ENCODE results near the gene FAM78A.
"Not testable (repeated sequence)": the region's sequence is repeated elsewhere in the genome, so short reads cannot be mapped to it uniquely, and the experiment has no call there.

The FAM78A gene

GRCh38 chr9:131257266-131258025 lies 18.9 kb downstream of the FAM78A start:
- H3K4me3 ChIP-seq (ENCODE audit: low read length), result no peak overlapping the region
- no peak for TF ChIP-seq ZNF274 (IDR thresholded peaks at IDR 0.05; ENCODE audit: low read depth, low read length)

GRCh38 chr9:131255676-131256197 lies 20.6 kb downstream of the FAM78A start:
- H3K4me3 ChIP-seq (ENCODE audit: low read length), result peak overlapping the region; percentile 28; the same call in 1 of the 2 replicates
- TF ChIP-seq ZNF274 (IDR thresholded peaks at IDR 0.05; ENCODE audit: low read depth, low read length), result no peak

- no peak for TF ChIP-seq ZNF274 (IDR thresholded peaks at IDR 0.05; ENCODE audit: low read depth, low read length)
- no peak overlapping the region for H3K4me3 ChIP-seq (ENCODE audit: low read length)
Observed at GRCh38 chr9:131254626-131255025, 21.7 kb downstream of the FAM78A start.

GRCh38 chr9:131253891-131254491 lies 22.3 kb downstream of the FAM78A start:
- no peak for TF ChIP-seq ZNF274 (IDR thresholded peaks at IDR 0.05; ENCODE audit: low read depth, low read length)
- H3K4me3 ChIP-seq (ENCODE audit: low read length), result no peak overlapping the region

- H3K4me3 ChIP-seq (ENCODE audit: low read length), result peak overlapping the region; percentile 26; the same call in 1 of the 2 replicates
- no peak for TF ChIP-seq ZNF274 (IDR thresholded peaks at IDR 0.05; ENCODE audit: low read depth, low read length)
Observed at GRCh38 chr9:131252120-131252519, 24.2 kb downstream of the FAM78A start.

- no peak overlapping the region for H3K4me3 ChIP-seq (ENCODE audit: low read length)
- TF ChIP-seq ZNF274 (IDR thresholded peaks at IDR 0.05; ENCODE audit: low read depth, low read length), result no peak
Observed at GRCh38 chr9:131246618-131247017, 29.7 kb downstream of the FAM78A start.

GRCh38 chr9:131244331-131244730 lies 32.0 kb downstream of the FAM78A start:
- not testable (repeated sequence) for H3K4me3 ChIP-seq (ENCODE audit: low read length)

- TF ChIP-seq ZNF274 (IDR thresholded peaks at IDR 0.05; ENCODE audit: low read depth, low read length), result no peak
- H3K4me3 ChIP-seq (ENCODE audit: low read length), result no peak overlapping the region
Observed at GRCh38 chr9:131240047-131240921, 36.0 kb downstream of the FAM78A start.

GRCh38 chr9:131239161-131239975 lies 36.9 kb downstream of the FAM78A start:
- H3K4me3 ChIP-seq (ENCODE audit: low read length), result no peak overlapping the region
- no peak for TF ChIP-seq ZNF274 (IDR thresholded peaks at IDR 0.05; ENCODE audit: low read depth, low read length)

- no peak for TF ChIP-seq ZNF274 (IDR thresholded peaks at IDR 0.05; ENCODE audit: low read depth, low read length)
- no peak overlapping the region; the same call in 1 of the 2 replicates for H3K4me3 ChIP-seq (ENCODE audit: low read length)
Observed at GRCh38 chr9:131238402-131239021, 37.8 kb downstream of the FAM78A start.

- no peak for TF ChIP-seq ZNF274 (IDR thresholded peaks at IDR 0.05; ENCODE audit: low read depth, low read length)
- H3K4me3 ChIP-seq (ENCODE audit: low read length), result peak overlapping the region; percentile 14; the same call in 1 of the 2 replicates
Observed at GRCh38 chr9:131237931-131238401, 38.3 kb downstream of the FAM78A start.

GRCh38 chr9:131237291-131237690 lies 39.0 kb downstream of the FAM78A start:
- H3K4me3 ChIP-seq (ENCODE audit: low read length), result no peak overlapping the region
- no peak for TF ChIP-seq ZNF274 (IDR thresholded peaks at IDR 0.05; ENCODE audit: low read depth, low read length)

- no peak for TF ChIP-seq ZNF274 (IDR thresholded peaks at IDR 0.05; ENCODE audit: low read depth, low read length)
- H3K4me3 ChIP-seq (ENCODE audit: low read length), result no peak overlapping the region
Observed at GRCh38 chr9:131236761-131237160, 39.5 kb downstream of the FAM78A start.
